Fibroblast of skin of back (primary cell): ENCODE measurements around the gene ALDH8A1.

ENCODE experiments used
- DNase-seq: peaks from one replicate; pipeline ENCODE4 v3.0.0-alpha.2; 2013

Gene ALDH8A1

DNA sequence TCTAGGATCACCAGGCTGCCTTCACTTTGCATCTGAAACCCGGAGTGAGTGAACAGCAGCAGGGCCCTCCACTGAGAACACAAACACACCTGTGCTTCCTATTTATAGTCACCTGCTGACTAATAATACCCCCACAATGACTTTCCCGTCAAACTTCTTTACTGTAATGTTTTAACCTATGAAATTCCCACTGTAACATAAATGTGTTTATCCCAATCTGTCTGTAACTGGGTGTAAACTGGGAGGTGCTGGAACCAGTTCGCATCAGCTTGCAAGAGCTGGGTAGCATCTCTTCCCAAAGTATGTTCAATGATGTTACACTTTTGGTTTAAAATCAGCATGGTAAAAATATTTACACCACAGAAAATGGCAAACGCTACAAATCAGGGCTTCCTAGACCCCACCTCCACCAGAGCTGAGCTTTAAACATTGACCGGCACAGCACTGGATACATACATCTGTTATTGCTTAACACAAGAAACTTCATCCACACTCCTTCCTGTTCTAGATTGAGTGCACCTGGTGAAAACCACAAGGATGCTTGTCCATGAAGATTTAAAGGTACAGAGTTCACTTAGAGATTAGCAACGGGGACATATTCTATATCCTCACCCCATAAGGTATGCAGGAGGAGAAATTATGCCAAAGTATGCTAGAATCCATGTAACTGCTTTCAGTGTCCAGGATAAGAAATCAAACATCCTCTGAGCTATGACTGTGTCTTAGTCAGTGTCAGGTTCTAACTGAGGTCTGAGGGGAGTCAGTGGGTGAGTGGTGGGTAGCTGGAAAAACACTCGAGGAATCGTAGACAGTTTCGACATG is 79.0 kb downstream of the ALDH8A1 start:
- DNase-seq: no peak

- no peak for DNase-seq
Observed at GRCh38 chr6:134868812-134869211, 81.1 kb downstream of the ALDH8A1 start.
